GM12801 (cell line): ENCODE measurements around the gene DPP6.

ENCODE experiments used
- TF ChIP-seq, protein P1 (sequence below): IDR thresholded peaks from one replicate; pipeline ENCODE4 v1.5.1; 2011; ENCODE audit warnings: control low read depth; ENCODE audit not compliant: insufficient read length; ENCODE audit errors: extremely low read depth

The DPP6 gene

DNA sequence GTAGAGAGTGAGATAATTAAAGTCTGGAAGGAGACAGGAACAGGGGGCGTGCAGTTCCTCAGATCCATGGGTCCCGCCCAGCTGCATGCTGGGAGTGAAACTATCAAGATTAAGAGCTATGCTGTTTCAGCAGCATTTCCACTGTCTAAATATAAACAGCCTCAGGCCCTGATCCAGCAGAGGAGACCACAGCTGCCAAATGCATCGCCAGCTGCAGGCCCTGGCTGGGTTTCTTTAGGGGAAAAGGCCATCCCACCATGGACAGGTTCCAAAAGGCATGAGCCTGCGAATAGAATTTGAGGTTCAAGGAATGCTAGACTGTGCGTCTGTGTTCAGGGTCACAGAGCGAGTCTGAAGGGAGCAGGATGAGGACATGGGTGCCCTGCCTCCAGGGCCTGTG, 539.3 kb downstream of the DPP6 start:
- TF ChIP-seq, protein P1, sequence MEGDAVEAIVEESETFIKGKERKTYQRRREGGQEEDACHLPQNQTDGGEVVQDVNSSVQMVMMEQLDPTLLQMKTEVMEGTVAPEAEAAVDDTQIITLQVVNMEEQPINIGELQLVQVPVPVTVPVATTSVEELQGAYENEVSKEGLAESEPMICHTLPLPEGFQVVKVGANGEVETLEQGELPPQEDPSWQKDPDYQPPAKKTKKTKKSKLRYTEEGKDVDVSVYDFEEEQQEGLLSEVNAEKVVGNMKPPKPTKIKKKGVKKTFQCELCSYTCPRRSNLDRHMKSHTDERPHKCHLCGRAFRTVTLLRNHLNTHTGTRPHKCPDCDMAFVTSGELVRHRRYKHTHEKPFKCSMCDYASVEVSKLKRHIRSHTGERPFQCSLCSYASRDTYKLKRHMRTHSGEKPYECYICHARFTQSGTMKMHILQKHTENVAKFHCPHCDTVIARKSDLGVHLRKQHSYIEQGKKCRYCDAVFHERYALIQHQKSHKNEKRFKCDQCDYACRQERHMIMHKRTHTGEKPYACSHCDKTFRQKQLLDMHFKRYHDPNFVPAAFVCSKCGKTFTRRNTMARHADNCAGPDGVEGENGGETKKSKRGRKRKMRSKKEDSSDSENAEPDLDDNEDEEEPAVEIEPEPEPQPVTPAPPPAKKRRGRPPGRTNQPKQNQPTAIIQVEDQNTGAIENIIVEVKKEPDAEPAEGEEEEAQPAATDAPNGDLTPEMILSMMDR, result no peak

DNA sequence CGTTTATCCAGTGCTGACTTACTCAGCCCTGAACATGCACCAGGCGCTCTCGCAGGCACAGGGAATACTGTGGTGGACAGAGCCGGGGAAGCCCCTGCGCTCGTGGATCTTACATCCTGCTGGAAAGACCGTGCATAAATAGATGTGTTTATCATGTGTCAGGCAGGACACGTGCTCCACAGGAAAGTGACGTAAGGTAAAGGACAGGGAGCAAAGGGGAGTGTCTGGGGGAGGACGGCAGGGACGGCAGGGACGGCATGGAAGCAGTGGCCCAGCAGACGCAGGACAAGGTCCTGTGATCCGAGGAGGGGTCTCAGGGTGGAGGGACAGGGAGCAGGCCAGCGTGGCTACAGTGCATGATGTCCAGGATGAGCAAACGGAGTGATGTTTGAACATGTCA, 540.2 kb downstream of the DPP6 start:
- TF ChIP-seq, protein P1, result no peak

DNA sequence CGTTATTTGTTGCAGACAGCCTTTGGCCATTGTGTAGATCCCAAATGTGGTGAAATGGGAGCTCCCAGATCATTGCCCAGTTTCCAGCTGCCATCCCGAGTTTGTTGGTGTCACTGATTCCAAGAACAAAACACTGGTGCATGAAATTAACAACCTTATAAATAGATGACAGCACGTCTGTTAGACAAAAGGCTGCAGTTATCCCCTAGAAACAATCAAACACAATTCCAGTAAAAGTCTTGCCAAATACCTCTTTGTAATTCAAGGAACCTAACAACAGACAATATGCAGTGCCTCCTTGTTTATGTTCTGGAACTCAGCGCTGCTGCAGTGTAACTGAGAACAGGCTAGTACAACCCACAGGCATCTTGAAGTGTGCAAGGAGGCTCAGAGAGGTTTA, 546.2 kb downstream of the DPP6 start:
- TF ChIP-seq, protein P1, result no peak

DNA sequence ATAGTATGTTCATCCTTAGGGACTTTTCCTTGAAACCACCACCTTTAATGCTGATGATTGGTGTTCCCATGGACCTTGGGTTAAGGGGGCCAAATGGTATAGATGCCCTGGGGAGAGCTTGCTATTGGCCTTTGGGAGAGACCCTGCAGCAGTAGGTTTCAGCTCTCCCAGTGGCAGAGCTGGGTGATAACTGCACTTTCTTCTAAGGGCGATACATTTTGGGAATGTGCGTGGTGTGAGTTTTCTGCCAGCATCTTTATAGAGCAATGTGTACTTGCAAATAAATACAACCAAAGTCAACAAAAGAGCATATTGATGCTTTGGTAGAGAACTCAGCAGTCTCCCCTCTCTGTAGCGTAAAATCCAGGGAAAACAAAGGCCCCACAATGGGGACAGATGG, 546.7 kb downstream of the DPP6 start:
- TF ChIP-seq, protein P1, result no peak

DNA sequence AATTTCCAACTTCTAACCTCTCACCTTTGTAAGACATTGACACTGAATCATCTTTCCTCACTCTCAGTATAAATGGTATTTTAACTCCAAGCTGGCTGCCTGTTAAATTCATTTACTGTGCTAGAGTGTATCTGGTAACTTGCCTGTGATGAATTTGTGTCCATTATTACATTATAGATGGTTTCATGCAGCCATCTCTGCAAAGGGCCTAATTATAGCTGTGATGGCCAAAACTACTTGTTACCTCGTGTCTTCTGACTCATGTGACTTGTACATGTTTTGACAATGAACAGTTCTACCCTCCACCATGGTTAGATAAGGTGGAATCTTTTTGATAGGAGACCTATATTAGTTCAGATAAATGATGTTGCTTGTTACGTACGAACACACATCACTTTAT, 558.7 kb downstream of the DPP6 start:
- TF ChIP-seq, protein P1, result no peak

DNA sequence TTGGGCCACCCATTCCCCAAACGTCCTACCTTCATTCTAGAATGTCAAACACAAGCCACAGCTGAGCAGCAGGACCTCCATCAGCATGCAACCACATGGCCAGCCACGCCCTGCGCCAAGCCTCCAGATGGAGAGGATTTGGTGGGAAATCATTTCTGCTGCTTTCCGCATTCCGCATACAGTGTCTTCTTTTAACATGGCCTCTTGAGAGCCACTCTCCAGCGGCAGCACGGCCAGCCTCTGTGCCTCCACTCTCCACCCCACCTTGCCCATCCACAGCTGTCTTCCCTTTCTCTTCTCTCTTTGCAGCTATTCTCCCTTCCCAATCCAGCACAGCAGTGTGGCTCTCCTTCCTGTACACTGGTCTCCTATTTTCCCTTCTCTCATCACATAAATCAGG, 561.6 kb downstream of the DPP6 start:
- TF ChIP-seq, protein P1, result no peak

DNA sequence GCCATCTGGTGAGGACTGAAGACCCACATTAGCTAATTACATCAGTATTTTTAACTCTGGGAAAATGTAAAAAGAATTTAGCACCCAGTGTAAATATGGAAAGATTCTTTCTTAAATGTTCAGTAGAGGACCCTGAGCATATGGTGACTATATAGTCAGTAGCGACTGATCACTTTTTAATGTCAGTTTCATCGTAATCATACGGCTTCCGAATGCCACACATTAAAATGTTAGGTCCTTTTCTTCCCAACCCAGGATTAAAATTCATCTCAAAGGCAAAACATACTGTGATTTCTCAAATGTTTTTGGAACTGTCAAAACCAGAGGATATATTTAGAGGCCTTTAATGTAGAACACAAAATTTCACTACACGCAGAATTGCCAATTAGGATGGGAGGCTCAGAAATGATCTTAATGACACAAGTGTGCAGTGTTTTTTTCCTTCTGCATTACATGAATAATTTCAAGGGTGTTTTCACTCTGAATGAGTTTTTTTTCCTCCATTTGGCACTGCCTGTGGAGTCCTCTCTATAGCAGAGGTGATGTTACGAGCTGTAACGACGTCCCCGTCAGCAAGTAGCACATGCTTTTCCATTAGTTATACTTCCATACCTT, 568.0 kb downstream of the DPP6 start:
- TF ChIP-seq, protein P1, result no peak
